Measurements from ENCODE around the gene CHCHD2.

DNA sequence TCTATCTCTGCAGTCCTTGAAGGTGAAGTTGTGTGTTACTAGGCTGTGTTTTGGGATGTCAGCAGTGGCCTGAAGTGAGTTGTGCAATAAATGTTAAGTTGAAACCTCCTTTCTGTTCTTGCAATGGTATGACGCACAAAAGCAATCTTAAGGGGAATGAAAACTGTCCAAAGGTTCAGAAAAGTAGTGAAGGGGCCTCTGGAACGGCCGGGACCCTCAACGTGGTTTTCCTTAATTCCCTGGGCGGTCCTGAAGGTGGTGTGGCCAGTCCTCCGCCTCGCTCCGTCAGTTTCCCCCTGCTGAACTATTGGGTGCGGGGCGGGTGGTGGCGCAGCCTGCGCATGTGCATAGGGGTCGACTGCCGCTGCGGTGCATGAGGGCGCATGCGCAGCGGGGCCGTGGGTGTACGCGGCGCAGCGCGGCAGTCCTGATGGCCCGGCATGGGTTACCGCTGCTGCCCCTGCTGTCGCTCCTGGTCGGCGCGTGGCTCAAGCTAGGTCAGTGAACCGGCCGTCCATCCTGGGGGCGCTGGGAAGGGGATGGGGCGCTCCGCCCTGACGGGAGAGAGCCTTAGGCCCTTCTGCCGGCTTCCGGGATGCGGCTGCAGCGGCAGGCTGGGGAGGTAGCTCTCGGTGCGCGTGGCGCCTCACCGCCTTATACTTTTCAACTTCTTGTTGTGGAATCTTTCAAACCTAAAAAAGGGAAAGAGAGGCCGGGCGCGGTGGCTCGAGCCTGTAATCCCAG lies 42.2 kb downstream of the CHCHD2 start, which contains the start of gene SUMF2:
- TF ChIP-seq, protein P1, sequence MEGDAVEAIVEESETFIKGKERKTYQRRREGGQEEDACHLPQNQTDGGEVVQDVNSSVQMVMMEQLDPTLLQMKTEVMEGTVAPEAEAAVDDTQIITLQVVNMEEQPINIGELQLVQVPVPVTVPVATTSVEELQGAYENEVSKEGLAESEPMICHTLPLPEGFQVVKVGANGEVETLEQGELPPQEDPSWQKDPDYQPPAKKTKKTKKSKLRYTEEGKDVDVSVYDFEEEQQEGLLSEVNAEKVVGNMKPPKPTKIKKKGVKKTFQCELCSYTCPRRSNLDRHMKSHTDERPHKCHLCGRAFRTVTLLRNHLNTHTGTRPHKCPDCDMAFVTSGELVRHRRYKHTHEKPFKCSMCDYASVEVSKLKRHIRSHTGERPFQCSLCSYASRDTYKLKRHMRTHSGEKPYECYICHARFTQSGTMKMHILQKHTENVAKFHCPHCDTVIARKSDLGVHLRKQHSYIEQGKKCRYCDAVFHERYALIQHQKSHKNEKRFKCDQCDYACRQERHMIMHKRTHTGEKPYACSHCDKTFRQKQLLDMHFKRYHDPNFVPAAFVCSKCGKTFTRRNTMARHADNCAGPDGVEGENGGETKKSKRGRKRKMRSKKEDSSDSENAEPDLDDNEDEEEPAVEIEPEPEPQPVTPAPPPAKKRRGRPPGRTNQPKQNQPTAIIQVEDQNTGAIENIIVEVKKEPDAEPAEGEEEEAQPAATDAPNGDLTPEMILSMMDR (IDR thresholded peaks at IDR 0.05) = peak in 3 of 6 experiments; percentile 13 to 42 (median 25)
- TF ChIP-seq POLR2A (IDR thresholded peaks at IDR 0.05) = peak; percentile 47 to 93

All from thyroid gland (tissue), 4 donors.